H9 (cell line): Measurements from ENCODE around the gene IFT25. TPM values are rescaled to one million over a fixed set of nuclear protein-coding genes. Genes with fewer than 3 reads are reported as not detected.

Experiments used
- DNase-seq: peaks from one replicate; pipeline ENCODE4 v3.0.0-alpha.2; 2017
- H2AFZ ChIP-seq: one replicate; pipeline ENCODE4 v1.6.1; 2013; ENCODE audit warnings: mild to moderate bottlenecking, low read length, control low read depth, moderate library complexity
- H2AK5ac ChIP-seq: 2 replicates; pipeline ENCODE4 v1.6.1; 2013; ENCODE audit warnings: low read length, control low read depth, mixed read lengths; ENCODE audit not compliant: insufficient read length
- H2BK120ac ChIP-seq: one replicate; pipeline ENCODE4 v1.6.1; 2013; ENCODE audit warnings: low read depth, mild to moderate bottlenecking, low read length, control low read depth, inconsistent platforms; ENCODE audit not compliant: poor library complexity, severe bottlenecking
- H2BK12ac ChIP-seq: 2 replicates; pipeline ENCODE4 v1.6.1; 2013; ENCODE audit warnings: low read length, control low read depth, mixed read lengths, low read depth; ENCODE audit not compliant: insufficient read length
- H2BK15ac ChIP-seq: 2 replicates; pipeline ENCODE4 v1.6.1; 2013; ENCODE audit warnings: low read depth, low read length, control low read depth
- H2BK20ac ChIP-seq: one replicate; pipeline ENCODE4 v1.6.1; 2013; ENCODE audit warnings: low read depth, mild to moderate bottlenecking, low read length, control low read depth, inconsistent platforms; ENCODE audit not compliant: poor library complexity, severe bottlenecking
- H2BK5ac ChIP-seq: 2 replicates; pipeline ENCODE4 v1.6.1; 2013; ENCODE audit warnings: low read length, control low read depth, mixed read lengths; ENCODE audit not compliant: insufficient read length
- H3K14ac ChIP-seq: 2 replicates; pipeline ENCODE4 v1.6.1; 2013; ENCODE audit warnings: low read length, control low read depth; ENCODE audit not compliant: insufficient read depth
- H3K18ac ChIP-seq: 2 replicates; pipeline ENCODE4 v1.6.1; 2013; ENCODE audit warnings: low read depth, mild to moderate bottlenecking, mixed read lengths, low read length, control low read depth; ENCODE audit not compliant: insufficient read length
- H3K23ac ChIP-seq: 2 replicates; pipeline ENCODE4 v1.6.1; 2013; ENCODE audit warnings: low read length, control low read depth, mixed read lengths, low read depth; ENCODE audit not compliant: insufficient read length
- H3K23me2 ChIP-seq: 2 replicates; pipeline ENCODE4 v1.6.1; 2013; ENCODE audit warnings: low read depth, mild to moderate bottlenecking, mixed read lengths, low read length, control low read depth; ENCODE audit not compliant: insufficient read length, poor library complexity, severe bottlenecking
- H3K27ac ChIP-seq: 2 replicates; pipeline ENCODE4 v1.5.1; 2013; ENCODE audit warnings: low read length, control low read depth, mixed read lengths, low read depth; ENCODE audit not compliant: insufficient read length
- H3K27me3 ChIP-seq: 2 replicates; pipeline ENCODE4 v1.6.1; 2013; ENCODE audit warnings: low read length, control low read depth, inconsistent platforms; ENCODE audit not compliant: insufficient read depth
- H3K4ac ChIP-seq: 2 replicates; pipeline ENCODE4 v1.6.1; 2013; ENCODE audit warnings: low read depth, mild to moderate bottlenecking, control low read depth, inconsistent platforms, low read length, moderate library complexity
- H3K4me1 ChIP-seq: 2 replicates; pipeline ENCODE4 v1.6.1; 2013; ENCODE audit warnings: low read length, control low read depth, inconsistent platforms; ENCODE audit not compliant: insufficient read depth
- H3K4me2 ChIP-seq: 2 replicates; pipeline ENCODE4 v1.6.1; 2013; ENCODE audit warnings: low read length, control low read depth, mixed read lengths; ENCODE audit not compliant: insufficient read length, insufficient read depth
- H3K56ac ChIP-seq: 2 replicates; pipeline ENCODE4 v1.6.1; 2013; ENCODE audit warnings: low read depth, mild to moderate bottlenecking, mixed read lengths, low read length, control low read depth; ENCODE audit not compliant: insufficient read length
- H3K79me1 ChIP-seq: 2 replicates; pipeline ENCODE4 v1.6.1; 2013; ENCODE audit warnings: low read depth, mild to moderate bottlenecking, moderate library complexity, low read length, control low read depth, inconsistent platforms; ENCODE audit not compliant: insufficient read depth, poor library complexity, severe bottlenecking
- H3K79me2 ChIP-seq: 2 replicates; pipeline ENCODE4 v1.6.1; 2013; ENCODE audit warnings: low read length, control low read depth, inconsistent platforms; ENCODE audit not compliant: insufficient read depth
- H3K9ac ChIP-seq: 2 replicates; pipeline ENCODE4 v1.6.1; 2013; ENCODE audit warnings: low read length, control low read depth, mixed read lengths; ENCODE audit not compliant: insufficient read length; ENCODE audit errors: extremely low read depth
- H3K9me3 ChIP-seq: one replicate; pipeline ENCODE4 v1.6.1; 2013; ENCODE audit warnings: low read depth, low read length, inconsistent platforms; ENCODE audit not compliant: control insufficient read depth
- H3T11ph ChIP-seq: one replicate; pipeline ENCODE4 v1.6.1; 2013; ENCODE audit warnings: mild to moderate bottlenecking, low read length, control low read depth, inconsistent platforms
- H4K20me1 ChIP-seq: one replicate; pipeline ENCODE4 v1.6.1; 2013; ENCODE audit not compliant: control insufficient read depth, insufficient read length, insufficient read depth
- H4K5ac ChIP-seq: 2 replicates; pipeline ENCODE4 v1.6.1; 2013; ENCODE audit warnings: low read depth, mild to moderate bottlenecking, mixed read lengths, low read length, control low read depth; ENCODE audit not compliant: insufficient read length
- H4K8ac ChIP-seq: replicated peaks from 2 replicates; pipeline ENCODE4 v1.6.1; 2013; ENCODE audit warnings: low read length, control low read depth, mixed read lengths, low read depth; ENCODE audit not compliant: insufficient read length
- H4K91ac ChIP-seq: 2 replicates; pipeline ENCODE4 v1.6.1; 2013; ENCODE audit warnings: low read depth, mild to moderate bottlenecking, moderate library complexity, mixed read lengths, low read length, control low read depth; ENCODE audit not compliant: insufficient read length
- H3K27ac Mint-ChIP-seq, 3 experiments: 2 replicates in 2 of 3; 3 replicates in 1 of 3; pipeline ENCODE4 v1.8.0; 2020 to 2021; ENCODE audit warnings: mixed read lengths in 3 of 3, mild to moderate bottlenecking in 1 of 3, moderate library complexity in 1 of 3
- H3K27me3 Mint-ChIP-seq: 2 replicates; pipeline ENCODE4 v1.8.0; 2021; ENCODE audit warnings: low read depth, mild to moderate bottlenecking, moderate library complexity, mixed read lengths
- H3K36me3 Mint-ChIP-seq, 3 experiments: 2 replicates in 2 of 3; 3 replicates in 1 of 3; pipeline ENCODE4 v1.8.0; 2020 to 2021; ENCODE audit warnings: low read depth in 3 of 3, mixed read lengths in 3 of 3; ENCODE audit not compliant: insufficient read depth in 1 of 3
- H3K4me1 Mint-ChIP-seq, 2 experiments: 2 replicates each; pipeline ENCODE4 v1.8.0; 2020; ENCODE audit warnings: mixed read lengths in 2 of 2
- H3K4me3 Mint-ChIP-seq, 2 experiments: 2 replicates in 1 of 2; 3 replicates in 1 of 2; pipeline ENCODE4 v1.8.0; 2020 to 2021; ENCODE audit warnings: mild to moderate bottlenecking in 2 of 2, mixed read lengths in 2 of 2, moderate library complexity in 1 of 2
- H3K9me3 Mint-ChIP-seq, 2 experiments: 2 replicates in 1 of 2; 3 replicates in 1 of 2; pipeline ENCODE4 v1.8.0; 2020; ENCODE audit warnings: mild to moderate bottlenecking in 2 of 2, mixed read lengths in 2 of 2, moderate library complexity in 1 of 2
- CTCF ChIP-seq: fragments of 200-600 bp; sonication (generic); conservative IDR thresholded peaks from 3 replicates; pipeline ENCODE4 v1.8.0; 2021; ENCODE audit warnings: antibody characterized with exemption, mild to moderate bottlenecking
- WGBS: extraction: QIAGEN DNeasy Blood & Tissue Kit; methylation state at CpG from one replicate; pipeline ENCODE4 v1.1.7; 2013; ENCODE audit warnings: missing lambda C conversion rate, low lambda C conversion rate, mixed read lengths; ENCODE audit not compliant: insufficient read length; ENCODE audit errors: extremely low coverage; 5-methylcytosine and 5-hydroxymethylcytosine counted together
- total RNA-seq: library from RNA; stranded (reverse); gene quantifications from 2 replicates; pipeline ENCODE4 v1.2.1, GENCODE V29; 2021

IFT25 gene
- total RNA-seq, 1 experiment from 2014 or later = 36.8 TPM

DNA sequence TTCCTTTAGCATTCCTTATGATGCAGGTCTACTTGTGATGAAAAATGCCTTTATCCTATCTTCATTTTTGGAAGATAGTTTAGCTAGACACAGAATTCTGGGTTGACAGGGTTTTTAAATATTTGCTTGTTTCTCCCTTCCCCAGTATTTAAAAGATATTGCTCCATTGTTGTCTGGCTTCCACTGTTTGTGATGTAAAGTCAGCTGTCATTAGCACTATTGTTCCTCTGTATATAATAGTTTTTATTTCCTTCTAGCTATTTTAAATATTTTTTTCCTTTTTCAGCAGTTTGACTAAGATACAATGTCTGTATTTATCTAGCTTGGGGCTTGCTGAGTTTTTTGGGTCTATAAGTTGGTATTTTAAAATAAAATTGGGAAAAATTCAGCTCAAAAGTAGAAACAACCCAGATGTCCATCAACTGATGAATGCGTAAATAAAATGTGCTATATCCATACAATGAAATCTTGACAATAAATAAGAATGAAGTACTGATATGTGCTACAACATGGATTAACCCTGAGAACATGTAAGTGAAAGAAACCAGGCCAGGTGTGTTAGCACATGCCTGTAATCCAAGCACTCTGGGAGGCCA is 11.2 kb downstream of the IFT25 start:
- H4K5ac ChIP-seq = no peak overlapping the region
- no peaks in the 10 kb centered on the region for H3K27me3 Mint-ChIP-seq
- no peak overlapping the region for H3K27ac ChIP-seq
- no peaks in the 10 kb centered on the region for H3K79me1 ChIP-seq
- peaks cover 22 to 51% (median 31%) of the 10 kb centered on the region in 3 experiments for H3K36me3 Mint-ChIP-seq
- no peak overlapping the region for H3K56ac ChIP-seq
- H2BK120ac ChIP-seq = no peak overlapping the region
- no CpG with 5 or more reads among the region's 1 CpG for WGBS
- no peaks in the 10 kb centered on the region for H3K4me1 Mint-ChIP-seq
- H3K4me1 ChIP-seq = no peaks in the 10 kb centered on the region
- H4K8ac ChIP-seq = no peak overlapping the region
- DNase-seq = no peak
- no peaks in the 10 kb centered on the region for H3K23me2 ChIP-seq
- H3K79me2 ChIP-seq = no peaks in the 10 kb centered on the region
- no peaks in the 10 kb centered on the region for H3K9me3 ChIP-seq
- no peak overlapping the region for H3K27ac Mint-ChIP-seq
- H2BK5ac ChIP-seq = no peak overlapping the region
- no peak overlapping the region for H3K4ac ChIP-seq
- no peak overlapping the region for H3K14ac ChIP-seq
- no peaks in the 10 kb centered on the region for H3K27me3 ChIP-seq
- no peak overlapping the region for H3K18ac ChIP-seq
- H2AK5ac ChIP-seq = no peak overlapping the region
- H3K9me3 Mint-ChIP-seq = peaks cover 16 to 20% of the 10 kb centered on the region in 2 experiments
- no peak overlapping the region for H2AFZ ChIP-seq
- no peak overlapping the region for H2BK12ac ChIP-seq
- H4K20me1 ChIP-seq = no peaks in the 10 kb centered on the region
- no peak overlapping the region for H3K4me3 Mint-ChIP-seq
- TF ChIP-seq CTCF = no peak
- H4K91ac ChIP-seq = no peak overlapping the region
- no peak overlapping the region for H3K4me2 ChIP-seq
- no peak overlapping the region for H2BK20ac ChIP-seq
- no peak overlapping the region for H3T11ph ChIP-seq
- H3K9ac ChIP-seq = no peak overlapping the region
- no peak overlapping the region for H3K23ac ChIP-seq
- no peak overlapping the region for H2BK15ac ChIP-seq
